NCI-H446 (cell line): ENCODE measurements around the gene INMT.

Experiments used
- DNase-seq, 2 experiments: peaks; one replicate each; lab custom pipeline; 2025; lab: John Stamatoyannopoulos, UW

The INMT gene

GRCh38 chr7:30752979-30753378 is 1.0 kb downstream of the INMT start:
- DNase-seq = peak in 1 of 2 experiments; percentile 71

DNA sequence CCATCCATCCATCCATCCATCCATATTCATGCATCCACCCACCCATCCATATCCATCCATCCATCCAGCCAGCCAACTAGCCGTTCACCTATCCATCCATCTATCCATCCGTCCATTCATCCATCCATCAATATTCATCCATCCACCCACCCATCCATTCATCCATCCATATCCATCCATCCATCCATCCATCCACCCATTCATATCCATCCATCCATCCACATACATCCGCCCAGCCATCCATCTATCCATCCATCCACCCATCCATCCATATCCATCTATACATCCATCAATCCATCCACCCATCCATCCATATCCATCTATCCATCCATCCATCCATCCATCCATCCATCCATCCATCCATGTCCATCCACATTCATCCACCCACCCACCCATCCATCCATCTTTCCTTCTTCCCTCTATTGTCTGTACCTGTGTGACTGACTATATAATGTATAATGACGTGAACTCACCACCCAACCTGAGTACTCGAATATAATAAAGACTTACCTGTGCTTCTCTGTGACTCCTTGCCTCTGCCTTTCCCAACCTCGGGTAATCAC is 2.5 kb downstream of the INMT start:
- no peak for DNase-seq

DNA sequence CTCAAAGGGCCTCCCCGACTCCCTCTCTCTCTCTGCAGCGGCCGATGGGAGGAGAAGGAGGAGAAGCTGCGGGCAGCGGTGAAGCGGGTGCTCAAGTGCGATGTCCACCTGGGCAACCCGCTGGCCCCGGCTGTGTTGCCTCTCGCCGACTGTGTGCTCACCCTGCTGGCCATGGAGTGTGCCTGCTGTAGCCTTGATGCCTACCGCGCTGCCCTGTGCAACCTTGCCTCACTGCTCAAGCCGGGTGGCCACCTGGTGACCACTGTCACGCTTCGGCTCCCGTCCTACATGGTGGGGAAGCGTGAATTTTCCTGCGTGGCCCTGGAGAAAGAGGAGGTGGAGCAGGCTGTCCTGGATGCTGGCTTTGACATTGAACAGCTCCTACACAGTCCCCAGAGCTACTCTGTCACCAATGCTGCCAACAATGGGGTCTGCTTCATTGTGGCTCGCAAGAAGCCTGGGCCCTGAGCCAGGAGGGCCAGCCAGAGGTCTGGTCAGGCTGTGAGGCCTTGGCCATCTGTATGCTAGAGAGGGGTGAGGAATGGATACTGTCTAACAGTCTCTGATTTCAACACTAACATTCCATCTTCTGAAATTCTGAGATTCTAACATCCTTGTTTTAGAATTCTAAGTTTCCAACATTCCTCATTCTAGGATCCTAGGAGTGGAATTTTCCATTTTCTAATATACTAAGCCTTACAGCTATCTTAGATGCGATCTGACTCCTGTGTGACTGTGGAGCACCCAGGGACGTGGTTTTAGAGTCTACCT is 3.6 kb downstream of the INMT start:
- DNase-seq = peak in 1 of 2 experiments; percentile 46

GRCh38 chr7:30757342-30757692 is 5.4 kb downstream of the INMT start:
- DNase-seq = no peak

DNA sequence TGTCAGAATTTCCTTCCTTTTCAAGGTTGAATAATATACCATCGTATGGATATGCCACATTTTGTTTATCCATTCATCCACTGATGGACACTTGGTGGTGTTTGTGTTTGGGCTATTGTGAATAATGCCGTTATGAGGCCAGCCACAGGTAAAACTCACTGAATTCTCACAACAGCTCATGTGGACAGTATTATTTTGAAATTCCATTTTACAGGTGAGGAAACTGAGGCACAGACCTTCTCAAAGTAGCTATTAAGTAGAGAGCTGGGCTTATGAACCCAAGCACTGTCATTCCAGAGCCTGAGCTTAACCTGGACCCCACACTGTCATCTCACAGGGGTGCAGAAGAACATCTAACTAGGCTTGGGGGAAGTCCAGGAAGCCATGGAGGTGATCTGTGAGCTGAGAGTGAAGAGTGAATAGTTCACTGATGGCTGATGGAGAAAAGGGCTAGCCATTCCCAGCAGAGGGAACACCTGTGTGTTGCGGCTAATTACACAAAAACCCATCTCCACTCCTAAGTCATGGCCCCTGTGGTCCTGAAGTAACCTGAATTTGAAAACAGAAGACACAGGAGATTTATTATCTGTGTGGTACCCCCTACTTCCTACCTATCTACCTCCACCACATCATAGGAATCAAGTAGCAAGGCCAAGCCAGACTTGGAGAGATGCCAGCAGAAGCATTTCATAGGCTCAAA is 8.7 kb downstream of the INMT start:
- DNase-seq = no peak

DNA sequence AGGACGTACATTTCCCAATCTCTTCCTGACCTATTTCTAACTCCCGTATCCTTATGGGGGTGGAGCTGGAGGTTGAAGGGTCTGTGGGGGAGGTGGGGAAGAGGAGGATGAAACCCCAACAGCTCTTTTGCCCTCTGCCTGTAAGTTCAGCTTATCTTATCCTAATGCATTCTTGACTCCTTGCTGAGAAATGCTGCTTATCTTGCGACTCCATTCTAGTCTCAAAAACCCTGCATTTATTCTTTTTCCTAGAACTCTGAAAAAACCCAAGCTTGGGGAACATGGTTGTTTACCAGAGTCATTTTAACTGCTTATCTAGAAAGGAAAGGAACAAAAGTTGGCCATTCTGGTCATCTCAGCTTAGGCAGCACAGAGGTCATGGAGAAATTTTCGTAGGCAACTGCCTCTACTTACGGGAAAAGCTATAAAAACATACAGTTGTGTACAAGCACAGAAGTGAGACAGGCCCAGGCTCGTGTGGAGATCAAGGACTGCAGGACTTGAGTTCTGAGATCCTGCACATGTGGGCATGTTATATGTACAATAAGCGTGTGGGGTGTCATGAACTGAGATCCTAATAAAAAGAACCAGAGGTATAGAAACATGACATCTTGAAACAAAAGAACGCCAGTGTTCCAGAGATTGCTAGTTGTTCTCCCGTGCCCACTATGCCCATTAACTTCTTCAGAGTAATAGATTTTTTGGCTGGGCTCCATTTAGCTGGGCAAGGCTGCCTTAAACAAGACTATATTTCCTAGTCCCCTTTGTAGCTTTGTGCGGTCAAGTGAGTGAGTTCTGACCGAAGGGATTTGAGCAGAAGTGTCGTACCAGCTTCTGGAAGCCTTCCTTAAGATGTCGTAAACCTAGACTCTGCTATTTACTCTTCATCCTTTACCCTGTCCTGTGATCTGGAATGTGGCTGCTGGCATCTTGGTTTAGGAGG is 9.6 kb downstream of the INMT start:
- DNase-seq = no peak

DNA sequence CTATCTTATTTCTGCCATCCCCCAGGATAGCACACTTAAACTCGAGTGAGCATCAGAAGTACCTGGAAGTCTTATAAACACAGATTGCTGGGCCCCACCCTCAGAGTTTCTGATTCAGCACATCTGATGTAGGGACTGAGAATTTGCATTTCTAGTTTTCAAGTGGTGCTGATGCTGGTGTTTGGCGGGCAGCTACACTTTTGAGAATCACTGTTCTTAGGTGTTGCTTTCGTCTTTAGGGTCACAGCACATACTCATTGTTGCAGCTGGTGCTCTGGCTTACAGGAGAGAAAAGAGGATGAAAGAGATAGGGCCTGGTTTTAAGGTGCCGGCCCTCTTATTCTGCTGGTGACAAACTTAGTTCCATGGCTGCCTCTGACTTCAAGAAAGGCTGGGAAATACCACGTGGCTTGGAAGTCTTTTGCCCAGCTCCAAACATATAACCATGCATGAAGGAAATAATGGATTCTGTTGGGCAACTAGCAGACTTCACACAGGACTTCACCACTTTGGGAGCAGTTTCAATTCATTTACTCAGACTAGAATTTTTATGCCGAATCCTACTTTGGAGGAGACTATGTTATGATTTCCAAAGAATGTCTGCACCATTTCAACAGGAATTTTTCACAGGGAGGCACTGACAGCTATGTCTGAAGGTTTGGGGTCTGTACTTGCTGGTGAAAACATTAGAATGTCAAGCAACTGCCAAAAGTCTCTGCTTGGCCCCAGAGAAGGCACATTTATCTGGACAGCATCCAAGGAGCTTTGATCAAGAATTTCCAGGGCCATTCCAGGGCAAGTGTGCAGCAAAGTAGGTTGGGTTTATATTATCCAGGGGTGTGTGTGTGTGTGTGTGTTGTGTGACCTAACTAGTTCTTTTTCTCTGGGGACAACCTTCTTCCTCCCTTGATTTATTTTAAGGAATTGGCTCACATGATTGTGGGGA is 12.4 kb downstream of the INMT start:
- peak in 1 of 2 experiments; percentile 73 for DNase-seq

- no peak for DNase-seq
Observed at GRCh38 chr7:30765408-30765807, 13.5 kb downstream of the INMT start.

GRCh38 chr7:30770845-30771173 is 18.9 kb downstream of the INMT start:
- DNase-seq = no peak

GRCh38 chr7:30771174-30771879 is 19.4 kb downstream of the INMT start, which contains the start of gene MINDY4:
Gene MINDY4 (plus strand): TSS chr7:30771417. CDS start chr7:30771494, 77 bp downstream.
- no peak for DNase-seq

DNA sequence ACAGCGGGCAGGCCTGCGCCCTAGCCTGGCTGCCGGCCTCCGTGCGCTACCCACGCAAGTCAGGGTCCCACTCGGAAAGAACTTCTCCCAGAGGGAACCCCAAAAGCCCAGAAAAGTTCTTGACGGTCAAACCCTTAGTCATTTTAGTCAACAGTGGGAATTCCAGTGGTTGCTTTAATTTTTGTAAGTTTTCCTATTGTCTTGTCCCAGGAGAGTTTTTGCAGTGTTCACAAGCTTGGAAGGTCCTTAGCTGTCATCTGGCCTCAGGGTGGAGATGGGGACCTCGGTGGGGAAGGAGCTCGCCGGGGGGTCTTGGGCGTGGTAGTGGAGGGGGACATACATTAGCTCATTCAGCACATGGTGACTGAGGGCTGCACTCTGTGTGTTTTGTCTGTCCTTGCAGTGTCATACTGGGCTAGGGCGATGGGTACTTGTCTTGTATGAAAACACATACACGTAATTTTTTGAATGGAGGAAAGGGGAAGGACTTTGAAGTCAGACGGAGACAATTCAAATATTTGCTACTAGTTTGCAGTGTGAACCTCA is 20.0 kb downstream of the INMT start:
- no peak for DNase-seq

DNA sequence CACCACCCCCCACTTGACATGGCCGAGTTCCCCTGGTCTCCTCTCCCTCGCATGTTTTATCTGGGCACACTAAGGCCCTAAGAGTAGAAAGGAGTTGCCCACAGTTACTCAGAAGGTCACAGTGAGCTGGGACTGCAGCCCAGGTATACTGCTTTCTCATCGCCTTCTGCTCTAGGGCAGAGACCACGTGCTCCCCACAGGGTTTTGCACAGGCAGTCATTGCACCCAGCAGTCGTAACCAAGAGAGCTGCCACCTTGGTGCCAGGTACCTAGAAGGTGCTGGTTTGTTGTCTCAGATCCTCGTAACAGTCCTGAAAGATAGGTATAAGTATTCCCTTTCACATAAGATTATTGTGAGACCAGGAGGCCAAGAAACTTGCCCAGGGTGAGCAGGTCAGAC is 21.0 kb downstream of the INMT start:
- DNase-seq = no peak

DNA sequence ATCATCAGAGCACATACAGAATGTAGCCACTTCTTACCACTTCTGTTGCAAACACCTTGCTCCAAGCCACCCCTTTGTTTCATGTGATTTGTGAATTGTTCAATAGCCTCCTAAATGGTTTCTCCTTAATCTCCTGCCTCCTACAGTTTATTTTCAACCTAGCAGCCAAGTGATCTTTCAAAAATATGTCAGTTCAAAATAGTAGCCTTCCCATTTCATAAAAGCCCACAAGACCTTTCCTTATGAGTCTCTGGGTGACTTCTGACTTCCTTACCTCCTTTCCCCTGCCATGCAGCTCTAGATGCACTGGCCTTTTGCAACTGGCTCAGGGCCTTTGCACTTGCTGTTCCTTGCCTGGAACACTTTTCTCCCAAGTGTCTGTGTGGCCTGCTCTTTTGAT is 24.1 kb downstream of the INMT start:
- no peak for DNase-seq

- DNase-seq = no peak
Observed at GRCh38 chr7:30776971-30777370, 25.0 kb downstream of the INMT start.

GRCh38 chr7:30778255-30779025 is 26.5 kb downstream of the INMT start:
- DNase-seq = no peak

DNA sequence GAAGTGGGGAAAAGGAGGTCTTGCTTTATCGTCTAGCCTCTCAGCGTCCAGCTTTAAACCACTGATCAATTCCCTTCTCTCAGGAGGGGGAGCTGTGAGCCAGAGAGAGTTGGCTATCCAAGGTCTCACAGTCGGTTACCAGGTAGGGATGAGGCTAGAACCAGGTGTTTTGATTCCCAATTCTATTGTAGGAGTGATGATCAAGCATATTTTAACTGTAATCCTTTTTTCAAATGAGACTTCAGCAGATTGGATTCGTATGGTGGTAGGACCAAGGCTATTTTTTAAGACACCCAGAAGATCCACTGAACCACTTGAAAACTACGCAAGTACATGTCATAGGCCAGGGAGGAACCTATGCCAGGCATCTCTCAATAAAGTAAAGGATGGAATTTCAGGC is 27.6 kb downstream of the INMT start:
- no peak for DNase-seq

DNA sequence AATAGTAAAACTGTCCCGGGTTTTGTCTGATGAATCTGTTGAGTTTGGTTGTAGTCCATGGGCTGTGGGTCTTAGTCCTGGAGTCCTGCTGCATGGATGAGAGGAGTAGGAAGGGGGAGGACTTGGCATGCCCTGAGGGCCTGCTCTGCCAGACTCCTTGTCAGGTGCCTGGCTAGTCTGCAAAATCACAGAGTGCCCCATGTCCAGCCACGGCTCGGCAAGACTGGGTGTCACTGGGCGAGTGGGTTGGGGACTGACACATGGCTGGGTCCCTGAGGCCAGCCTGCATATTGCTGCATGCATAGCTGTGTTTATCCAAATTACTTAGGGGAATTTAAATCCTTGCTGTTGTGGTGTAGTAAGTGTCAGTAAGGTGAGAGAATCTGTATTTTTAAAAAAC is 29.0 kb downstream of the INMT start:
- no peak for DNase-seq

- DNase-seq = no peak
Observed at GRCh38 chr7:30782690-30783089, 30.8 kb downstream of the INMT start.

- DNase-seq = peak in 1 of 2 experiments; percentile 14
Observed at GRCh38 chr7:30785786-30786185, 33.9 kb downstream of the INMT start.
